Ishikawa (cell line): ENCODE results near the gene MAN1A2.

Source experiments
- TAF1 ChIP-seq: IDR thresholded peaks from 2 replicates; pipeline ENCODE4 v1.6.1; 2012; ENCODE audit warnings: low read depth, mild to moderate bottlenecking
- TEAD4 ChIP-seq: IDR thresholded peaks from 2 replicates; pipeline ENCODE4 v1.6.1; 2012

DNA sequence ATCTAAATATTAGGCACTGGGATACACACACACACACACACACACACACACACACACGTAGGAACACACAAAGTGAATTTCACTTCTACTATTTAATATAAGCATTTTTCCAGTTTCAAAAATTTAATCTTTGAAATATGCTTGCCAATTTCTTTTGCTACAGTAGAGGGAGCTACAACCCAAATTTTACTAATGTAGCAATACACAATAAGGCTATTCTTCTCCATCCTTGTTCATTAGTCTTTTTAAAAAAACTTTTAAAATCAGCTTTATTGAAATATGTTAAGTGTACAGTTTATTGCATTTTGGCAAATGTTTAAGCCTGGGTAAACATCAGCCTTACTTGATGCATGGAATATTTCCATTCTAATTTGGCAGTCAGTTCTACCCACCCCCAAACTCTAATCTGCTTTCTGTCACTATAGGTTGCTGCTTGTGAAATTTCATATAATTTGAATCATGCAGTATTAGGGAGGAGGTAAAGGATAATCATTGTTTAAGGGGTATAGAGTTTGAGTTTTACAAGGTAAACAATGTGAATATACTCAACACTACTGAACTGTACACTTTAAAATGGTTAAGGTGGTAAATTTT, 145.6 kb downstream of the MAN1A2 start:
- no peak for TF ChIP-seq TAF1
- TF ChIP-seq TEAD4: no peak
